Uterus (tissue), 4 donors: ENCODE measurements around the gene COL6A1. TPM values are rescaled to one million over a fixed set of nuclear protein-coding genes. Genes with fewer than 3 reads are reported as not detected.
"Not testable (repeated sequence)": the region's sequence is repeated elsewhere in the genome, so short reads cannot be mapped to it uniquely, and the experiment has no call there.

Experiments
- DNase-seq, 2 donors: peaks; one replicate each; pipeline ENCODE4 v3.0.0-alpha.2; 2019 to 2020
- H3K27ac ChIP-seq, 2 donors: fragments of 200-600 bp; sonication (generic); 1 replicate in 1 of 2; 2 replicates in 1 of 2; pipeline ENCODE4 v1.5.1; 2016 to 2018
- H3K27me3 ChIP-seq, 2 donors: fragments of 200-600 bp; sonication (generic); one replicate each; pipeline ENCODE4 v1.5.1; 2018 to 2019; ENCODE audit warnings: control low read depth in 1 of 2
- H3K36me3 ChIP-seq, 2 donors: fragments of 200-600 bp; sonication (generic); one replicate each; pipeline ENCODE4 v1.5.1; 2019; ENCODE audit warnings: control low read depth in 1 of 2
- H3K4me1 ChIP-seq, 2 donors: fragments of 200-600 bp; sonication (generic); one replicate each; pipeline ENCODE4 v1.5.1; 2018 to 2019; ENCODE audit warnings: control low read depth in 1 of 2
- H3K4me3 ChIP-seq, 2 donors: fragments of 200-600 bp; sonication (generic); 1 replicate in 1 of 2; 2 replicates in 1 of 2; pipeline ENCODE4 v1.5.1; 2018 to 2019; ENCODE audit warnings: mild to moderate bottlenecking in 1 of 2
- H3K9me3 ChIP-seq, 2 donors: fragments of 200-600 bp; sonication (generic); one replicate each; pipeline ENCODE4 v1.5.1; 2019; ENCODE audit warnings: control low read depth in 1 of 2
- POLR2A ChIP-seq, 2 donors: fragments of 450-650 bp; IDR thresholded peaks; one replicate each; pipeline ENCODE4 v1.6.1; 2016; ENCODE audit warnings: antibody characterized with exemption in 2 of 2, mild to moderate bottlenecking in 1 of 2, moderate library complexity in 1 of 2
- intact Hi-C: fragments of 100-400 bp; cut with DNase I; formaldehyde crosslinking; loops from one replicate; pipeline ENCODE4 v1.15.1; 2023; ENCODE audit warnings: low total_unique reads
- total RNA-seq, 4 donors: library from RNA; depleted of rRNA in 3 of 4; stranded (reverse); fragments of >200 nt in 3 of 4; gene quantifications; one replicate each; pipeline versions ENCODE4 v1.1.0 to v1.2.4, GENCODE V29; 2014 to 2023
- TF ChIP-seq, protein P1 (sequence below), 4 experiments: fragments of 200-600 bp in 2 of 4; fragments of 450-650 bp in 2 of 4; sonication (generic) in 2 of 4; IDR thresholded peaks; one replicate each; pipeline ENCODE4 v1.5.1; 2016 to 2019; ENCODE audit warnings: antibody characterized with exemption in 4 of 4, mild to moderate bottlenecking in 2 of 4, moderate library complexity in 1 of 4
- donor health status: DM: yes; HTN: yes; CAD: no.

Gene COL6A1
- total RNA-seq, 4 donors from 2014 or later = 621 to 1,160 (median 804) TPM

DNA sequence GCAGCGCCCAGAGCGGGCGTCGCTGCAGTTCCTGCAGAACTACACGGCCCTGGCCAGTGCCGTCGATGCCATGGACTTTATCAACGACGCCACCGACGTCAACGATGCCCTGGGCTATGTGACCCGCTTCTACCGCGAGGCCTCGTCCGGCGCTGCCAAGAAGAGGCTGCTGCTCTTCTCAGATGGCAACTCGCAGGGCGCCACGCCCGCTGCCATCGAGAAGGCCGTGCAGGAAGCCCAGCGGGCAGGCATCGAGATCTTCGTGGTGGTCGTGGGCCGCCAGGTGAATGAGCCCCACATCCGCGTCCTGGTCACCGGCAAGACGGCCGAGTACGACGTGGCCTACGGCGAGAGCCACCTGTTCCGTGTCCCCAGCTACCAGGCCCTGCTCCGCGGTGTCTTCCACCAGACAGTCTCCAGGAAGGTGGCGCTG lies 22.0 kb downstream of the COL6A1 start:
- no peak for TF ChIP-seq POLR2A (IDR thresholded peaks at IDR 0.05)
- TF ChIP-seq, protein P1, sequence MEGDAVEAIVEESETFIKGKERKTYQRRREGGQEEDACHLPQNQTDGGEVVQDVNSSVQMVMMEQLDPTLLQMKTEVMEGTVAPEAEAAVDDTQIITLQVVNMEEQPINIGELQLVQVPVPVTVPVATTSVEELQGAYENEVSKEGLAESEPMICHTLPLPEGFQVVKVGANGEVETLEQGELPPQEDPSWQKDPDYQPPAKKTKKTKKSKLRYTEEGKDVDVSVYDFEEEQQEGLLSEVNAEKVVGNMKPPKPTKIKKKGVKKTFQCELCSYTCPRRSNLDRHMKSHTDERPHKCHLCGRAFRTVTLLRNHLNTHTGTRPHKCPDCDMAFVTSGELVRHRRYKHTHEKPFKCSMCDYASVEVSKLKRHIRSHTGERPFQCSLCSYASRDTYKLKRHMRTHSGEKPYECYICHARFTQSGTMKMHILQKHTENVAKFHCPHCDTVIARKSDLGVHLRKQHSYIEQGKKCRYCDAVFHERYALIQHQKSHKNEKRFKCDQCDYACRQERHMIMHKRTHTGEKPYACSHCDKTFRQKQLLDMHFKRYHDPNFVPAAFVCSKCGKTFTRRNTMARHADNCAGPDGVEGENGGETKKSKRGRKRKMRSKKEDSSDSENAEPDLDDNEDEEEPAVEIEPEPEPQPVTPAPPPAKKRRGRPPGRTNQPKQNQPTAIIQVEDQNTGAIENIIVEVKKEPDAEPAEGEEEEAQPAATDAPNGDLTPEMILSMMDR (IDR thresholded peaks at IDR 0.05) = no peak
- peak in 1 of 2 donors; percentile 26 for DNase-seq
- intact Hi-C loops = no loop called here
- H3K27ac ChIP-seq = no peak overlapping the region
- H3K27me3 ChIP-seq = no peaks in the 10 kb centered on the region
- no peak overlapping the region for H3K4me3 ChIP-seq
- H3K36me3 ChIP-seq = no peaks in the 10 kb centered on the region
- H3K9me3 ChIP-seq = no peaks in the 10 kb centered on the region
- no peaks in the 10 kb centered on the region for H3K4me1 ChIP-seq

DNA sequence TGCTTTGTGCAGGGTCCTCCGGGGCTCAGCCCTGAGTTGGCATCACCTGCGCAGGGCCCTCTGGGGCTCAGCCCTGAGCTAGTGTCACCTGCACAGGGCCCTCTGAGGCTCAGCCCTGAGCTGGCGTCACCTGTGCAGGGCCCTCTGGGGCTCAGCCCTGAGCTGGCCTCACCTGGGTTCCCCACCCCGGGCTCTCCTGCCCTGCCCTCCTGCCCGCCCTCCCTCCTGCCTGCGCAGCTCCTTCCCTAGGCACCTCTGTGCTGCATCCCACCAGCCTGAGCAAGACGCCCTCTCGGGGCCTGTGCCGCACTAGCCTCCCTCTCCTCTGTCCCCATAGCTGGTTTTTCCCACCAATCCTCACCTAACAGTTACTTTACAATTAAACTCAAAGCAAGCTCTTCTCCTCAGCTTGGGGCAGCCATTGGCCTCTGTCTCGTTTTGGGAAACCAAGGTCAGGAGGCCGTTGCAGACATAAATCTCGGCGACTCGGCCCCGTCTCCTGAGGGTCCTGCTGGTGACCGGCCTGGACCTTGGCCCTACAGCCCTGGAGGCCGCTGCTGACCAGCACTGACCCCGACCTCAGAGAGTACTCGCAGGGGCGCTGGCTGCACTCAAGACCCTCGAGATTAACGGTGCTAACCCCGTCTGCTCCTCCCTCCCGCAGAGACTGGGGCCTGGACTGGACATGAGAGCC lies 22.7 kb downstream of the COL6A1 start:
- H3K9me3 ChIP-seq = no peaks in the 10 kb centered on the region
- TF ChIP-seq, protein P1 (IDR thresholded peaks at IDR 0.05) = no peak
- no peak for TF ChIP-seq POLR2A (IDR thresholded peaks at IDR 0.05)
- intact Hi-C loops = no loop called here
- peak; percentile 24 to 27 for DNase-seq
- H3K36me3 ChIP-seq = no peaks in the 10 kb centered on the region
- peak overlapping the region in 1 of 2 donors; percentile 30 for H3K27ac ChIP-seq
- no peak overlapping the region for H3K4me3 ChIP-seq
- H3K4me1 ChIP-seq = no peaks in the 10 kb centered on the region
- no peaks in the 10 kb centered on the region for H3K27me3 ChIP-seq

DNA sequence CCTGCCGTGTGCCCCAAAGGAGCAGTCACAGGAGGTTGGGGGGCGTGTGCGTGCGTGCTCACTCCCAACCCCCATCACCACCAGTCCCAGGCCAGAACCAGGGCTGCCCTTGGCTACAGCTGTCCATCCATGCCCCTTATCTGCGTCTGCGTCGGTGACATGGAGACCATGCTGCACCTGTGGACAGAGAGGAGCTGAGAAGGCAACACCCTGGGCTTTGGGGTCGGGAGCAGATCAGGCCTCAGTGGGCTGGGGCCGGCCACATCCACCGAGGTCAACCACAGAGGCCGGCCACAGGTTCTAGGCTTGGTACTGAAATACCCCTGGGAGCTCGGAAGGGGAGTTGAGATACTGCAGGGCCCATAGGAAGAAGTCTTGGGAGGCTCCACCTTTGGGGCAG lies 23.5 kb downstream of the COL6A1 start:
- Histone ChIP-seq H3K4me3 (no peak overlapping the region), H3K27ac (peak overlapping the region in 1 of 2 donors; percentile 30), H3K4me1 (no peaks in the 10 kb centered on the region), H3K36me3 (no peaks in the 10 kb centered on the region), H3K9me3 (no peaks in the 10 kb centered on the region), H3K27me3 (no peaks in the 10 kb centered on the region)
- peak; percentile 20 to 27 for DNase-seq
- intact Hi-C loops = no loop called here
- TF ChIP-seq, protein P1 (IDR thresholded peaks at IDR 0.05) = no peak
- no peak for TF ChIP-seq POLR2A (IDR thresholded peaks at IDR 0.05)

DNA sequence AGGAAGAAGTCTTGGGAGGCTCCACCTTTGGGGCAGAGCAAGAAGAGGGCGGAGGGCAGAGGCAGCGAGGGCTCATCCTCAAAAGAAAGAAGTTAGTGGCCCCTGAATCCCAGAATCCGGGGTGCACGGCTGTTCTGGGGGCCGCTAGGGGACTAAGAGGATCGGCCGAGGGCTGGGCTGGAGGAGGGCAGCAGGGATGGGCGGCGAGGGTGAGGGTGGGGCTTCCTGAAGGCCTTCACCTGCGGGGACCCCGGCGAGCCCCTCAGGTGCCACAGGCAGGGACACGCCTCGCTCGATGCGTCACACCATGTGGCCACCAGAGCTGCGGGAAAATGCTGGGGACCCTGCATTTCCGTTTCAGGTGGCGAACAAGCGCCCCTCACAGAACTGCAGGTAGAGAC lies 23.9 kb downstream of the COL6A1 start:
- Histone ChIP-seq H3K9me3 (no peaks in the 10 kb centered on the region), H3K4me1 (no peaks in the 10 kb centered on the region), H3K4me3 (no peak overlapping the region), H3K27me3 (no peaks in the 10 kb centered on the region), H3K27ac (no peak overlapping the region), H3K36me3 (no peaks in the 10 kb centered on the region)
- no peak for TF ChIP-seq POLR2A (IDR thresholded peaks at IDR 0.05)
- TF ChIP-seq, protein P1 (IDR thresholded peaks at IDR 0.05) = no peak
- peak; percentile 18 to 23 for DNase-seq
- intact Hi-C loops = no loop called here

DNA sequence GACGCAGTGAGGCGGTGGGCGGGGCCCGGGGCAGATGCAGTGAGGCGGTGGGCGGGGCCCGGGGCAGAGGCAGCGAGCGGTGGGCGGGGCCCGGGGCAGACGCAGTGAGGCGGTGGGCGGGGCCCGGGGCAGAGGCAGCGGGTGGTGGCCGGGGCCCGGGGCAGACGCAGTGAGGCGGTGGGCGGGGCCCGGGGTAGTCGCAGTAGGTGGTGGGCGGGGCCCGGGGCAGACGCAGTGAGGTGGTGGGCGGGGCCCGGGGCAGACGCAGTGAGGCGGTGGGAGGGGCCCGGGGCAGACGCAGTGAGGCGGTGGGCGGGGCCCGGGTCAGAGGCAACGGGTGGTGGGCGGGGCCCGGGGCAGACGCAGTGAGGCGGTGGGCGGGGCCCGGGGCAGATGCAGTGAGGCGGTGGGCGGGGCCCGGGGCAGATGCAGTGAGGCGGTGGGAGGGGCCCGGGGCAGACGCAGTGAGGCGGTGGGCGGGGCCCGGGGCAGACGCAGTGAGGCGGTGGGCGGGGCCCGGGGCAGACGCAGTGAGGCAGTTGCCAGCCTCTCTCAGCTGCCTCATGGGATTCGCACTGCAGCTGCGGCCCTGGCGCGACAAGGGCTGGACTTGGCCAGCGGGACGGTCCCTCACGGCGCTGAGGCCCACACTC lies 24.4 kb downstream of the COL6A1 start:
- H3K27me3 ChIP-seq, intact Hi-C loops, H3K4me1 ChIP-seq, H3K36me3 ChIP-seq, H3K9me3 ChIP-seq, H3K27ac ChIP-seq, H3K4me3 ChIP-seq: not testable (repeated sequence)
- DNase-seq = peak in 1 of 2 donors; percentile 17
